Epithelial cell of alveolus of lung (primary cell): ENCODE data around the gene TGIF1. TPM values are rescaled to one million over a fixed set of nuclear protein-coding genes. Genes with fewer than 3 reads are reported as not detected.

ENCODE experiments used
- total RNA-seq: library from RNA; depleted of rRNA; stranded (reverse); fragments of >200 nt; gene quantifications from 2 replicates; pipeline ENCODE4 v1.2.1, GENCODE V29; 2015

The TGIF1 gene
- 84.1 and 113 TPM in 2 replicates for total RNA-seq

GRCh38 chr18:3450012-3450798 is at the start of gene TGIF1:
TGIF1 (plus strand) TSS chr18:3450172; CDS start chr18:3450490, 318 bp downstream.

Other genes starting within 250 kb of the TGIF1 start
- gene MYOM1, start 230.2 kb upstream of the TGIF1 start, total RNA-seq = 0.13 and 0.48 TPM in 2 replicates
- 359 and 754 TPM in 2 replicates for gene MYL12A, start 202.4 kb upstream of the TGIF1 start, total RNA-seq
- 258 and 549 TPM in 2 replicates for gene MYL12B, start 188.0 kb upstream of the TGIF1 start, total RNA-seq